HG03280 (cell line): Measurements from ENCODE around the gene KRCC1.

Source experiments
- ATAC-seq: cut with Tn5 transposase; IDR thresholded peaks from one replicate; pipeline ENCODE4 v1.9.1; 2021; ENCODE audit warnings: mild to moderate bottlenecking, moderate library complexity; ENCODE audit not compliant: unreplicated experiment

KRCC1 gene

DNA sequence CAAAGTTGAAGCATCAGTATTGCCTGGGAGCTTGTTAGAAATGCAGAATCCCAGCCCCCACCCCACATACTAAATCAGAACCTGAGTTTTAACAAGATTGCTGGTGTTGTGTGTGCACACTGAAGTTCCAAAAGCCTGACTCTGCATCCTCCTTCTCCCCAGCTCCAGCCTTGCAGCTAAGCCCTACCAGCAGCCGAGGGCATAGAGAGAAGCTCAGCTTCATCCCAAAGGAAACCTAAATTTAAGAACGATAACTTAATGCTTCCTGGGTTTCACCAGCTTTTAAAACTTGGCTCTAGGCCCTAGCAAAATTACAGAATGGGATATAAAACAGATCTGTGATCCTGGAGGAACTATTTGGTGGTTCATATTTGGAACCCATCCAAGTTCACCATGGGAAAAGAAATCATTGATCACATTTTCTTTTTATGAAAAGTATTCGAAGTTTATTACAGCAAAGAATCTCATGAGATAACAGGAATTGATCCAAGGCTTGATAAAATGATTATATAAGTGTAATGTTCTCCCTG lies 23.1 kb upstream of the KRCC1 start:
- ATAC-seq, result no peak

DNA sequence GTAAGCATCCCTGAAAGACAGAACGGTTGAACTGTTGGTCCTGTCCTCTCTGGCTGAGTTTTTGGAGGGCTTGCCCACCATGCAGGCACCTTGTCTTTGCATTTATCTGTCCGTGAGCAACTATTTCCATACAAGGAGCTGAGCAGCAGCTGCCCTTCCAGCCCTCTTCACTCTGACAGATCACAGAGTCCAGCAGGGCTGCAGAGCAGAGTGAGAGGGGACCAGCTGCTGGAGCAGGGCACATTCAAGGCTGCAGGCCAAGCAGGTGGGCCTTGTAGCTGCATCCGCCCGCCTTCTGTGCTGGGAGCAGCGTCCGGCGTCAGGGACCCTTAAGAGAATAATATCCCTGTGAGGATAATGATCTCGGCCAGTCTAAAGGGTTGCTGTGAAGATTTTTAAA lies 21.5 kb upstream of the KRCC1 start:
- ATAC-seq, result no peak

DNA sequence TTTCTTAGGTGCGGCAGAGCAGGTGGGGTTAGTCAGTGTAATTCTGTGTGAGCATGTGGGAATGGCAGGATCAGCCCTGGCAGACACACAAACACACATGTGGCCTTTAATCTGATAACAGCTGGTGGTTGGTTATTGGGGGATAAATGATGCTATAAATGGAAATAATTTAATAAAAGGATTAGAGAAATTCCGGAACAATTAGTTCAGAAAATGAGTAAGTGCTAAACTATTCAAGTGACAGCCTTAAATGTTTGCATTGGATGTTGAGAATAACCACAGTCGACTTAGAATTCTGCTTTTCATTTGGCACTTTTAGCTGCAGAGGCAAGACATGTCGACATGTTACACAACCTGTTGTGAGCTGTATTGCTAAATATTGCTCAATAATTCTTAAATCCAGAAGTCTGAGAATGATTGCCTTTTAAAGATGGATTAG lies 19.3 kb upstream of the KRCC1 start:
- ATAC-seq, result no peak

GRCh38 chr2:88074150-88074549 lies 18.6 kb upstream of the KRCC1 start:
- ATAC-seq, result no peak

DNA sequence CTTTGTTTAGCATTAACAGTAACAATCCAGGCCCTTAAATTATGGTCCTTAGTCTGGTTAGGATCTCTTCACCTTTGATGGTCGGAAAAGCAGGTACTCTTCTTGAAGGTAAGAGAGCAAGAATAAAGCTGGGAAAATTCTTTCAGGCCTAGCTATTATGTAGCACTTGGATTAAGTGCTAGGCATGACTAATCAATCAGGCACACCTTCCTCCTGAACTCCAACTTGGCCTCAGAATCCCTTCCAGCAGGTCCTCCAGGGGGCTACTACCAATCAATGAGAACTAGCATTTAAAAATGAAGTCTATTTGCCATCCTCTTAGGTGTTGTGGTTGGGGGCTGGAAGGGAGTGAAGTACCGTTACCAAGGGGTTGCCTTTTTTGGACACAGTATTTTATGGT lies 15.8 kb upstream of the KRCC1 start:
- ATAC-seq, result no peak

DNA sequence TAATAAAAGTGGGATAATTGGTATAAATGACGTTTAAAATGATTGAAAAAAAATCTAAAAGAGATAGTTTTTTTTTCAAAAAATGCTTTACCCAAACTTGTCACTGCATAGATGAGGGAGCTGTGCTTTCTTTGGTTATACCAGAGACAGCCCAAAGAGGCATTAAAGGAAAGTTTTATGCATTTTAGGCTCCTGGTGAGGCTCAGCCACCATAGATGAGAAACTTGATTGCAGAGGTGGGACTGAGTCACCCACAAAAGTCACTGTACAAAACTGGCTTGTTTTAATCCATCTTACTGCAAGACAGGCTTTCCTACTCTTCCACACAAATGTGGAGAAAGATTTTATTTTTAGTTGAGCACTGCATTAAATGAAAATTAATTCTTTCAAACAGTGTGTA lies 14.5 kb upstream of the KRCC1 start:
- ATAC-seq, result no peak

- no peak for ATAC-seq
These were observed 13.5 kb upstream of the KRCC1 start for GRCh38 chr2:88069117-88069516.

- ATAC-seq, result no peak
These were observed 12.5 kb upstream of the KRCC1 start for GRCh38 chr2:88068044-88068443.

DNA sequence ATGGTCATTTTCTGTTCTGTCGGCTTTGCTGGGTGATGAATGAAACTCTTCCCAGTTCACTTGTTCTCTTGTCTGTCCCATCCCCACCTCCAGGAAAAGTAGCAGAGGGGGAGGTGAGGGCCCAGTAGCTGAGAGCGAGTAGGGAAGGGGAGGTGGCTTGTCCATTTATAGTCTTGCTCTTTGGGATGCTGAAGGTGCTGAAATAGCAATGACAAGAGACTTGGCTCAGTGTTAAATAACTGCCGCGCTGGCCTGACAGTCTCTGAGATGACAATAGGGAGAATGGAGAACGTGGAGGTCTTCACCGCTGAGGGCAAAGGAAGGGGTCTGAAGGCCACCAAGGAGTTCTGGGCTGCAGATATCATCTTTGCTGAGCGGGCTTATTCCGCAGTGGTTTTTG lies 12.0 kb upstream of the KRCC1 start, which contains the start of gene SMYD1:
SMYD1 (plus strand) TSS at position 228 of the 400 bp plus-strand sequence; CDS start at position 268, 40 bp downstream.
- no peak for ATAC-seq

- no peak for ATAC-seq
These were observed 11.6 kb upstream of the KRCC1 start for GRCh38 chr2:88067189-88067588.

- no peak for ATAC-seq
These were observed 11.0 kb upstream of the KRCC1 start for GRCh38 chr2:88066543-88066942.

DNA sequence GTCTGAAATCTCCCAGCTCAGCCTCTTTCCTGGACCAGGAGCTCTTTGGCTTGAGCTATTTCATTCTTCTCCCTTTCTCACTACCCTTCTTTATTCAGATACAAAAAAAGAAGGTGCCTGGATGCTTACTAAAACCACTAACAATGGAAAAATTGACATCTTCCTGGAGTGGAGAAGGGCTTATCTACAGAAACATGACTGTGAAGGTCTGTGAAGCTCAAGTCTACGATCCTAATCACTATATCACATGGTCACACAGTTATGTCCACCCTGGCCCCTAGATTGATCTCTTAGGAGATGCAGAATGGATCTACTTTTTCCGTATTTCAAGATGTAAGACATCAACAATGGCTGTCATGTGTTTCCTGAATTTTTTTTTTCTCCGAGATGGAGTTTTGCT lies 5.7 kb upstream of the KRCC1 start:
- no peak for ATAC-seq

GRCh38 chr2:88060907-88061275 lies 5.3 kb upstream of the KRCC1 start:
- no peak for ATAC-seq

DNA sequence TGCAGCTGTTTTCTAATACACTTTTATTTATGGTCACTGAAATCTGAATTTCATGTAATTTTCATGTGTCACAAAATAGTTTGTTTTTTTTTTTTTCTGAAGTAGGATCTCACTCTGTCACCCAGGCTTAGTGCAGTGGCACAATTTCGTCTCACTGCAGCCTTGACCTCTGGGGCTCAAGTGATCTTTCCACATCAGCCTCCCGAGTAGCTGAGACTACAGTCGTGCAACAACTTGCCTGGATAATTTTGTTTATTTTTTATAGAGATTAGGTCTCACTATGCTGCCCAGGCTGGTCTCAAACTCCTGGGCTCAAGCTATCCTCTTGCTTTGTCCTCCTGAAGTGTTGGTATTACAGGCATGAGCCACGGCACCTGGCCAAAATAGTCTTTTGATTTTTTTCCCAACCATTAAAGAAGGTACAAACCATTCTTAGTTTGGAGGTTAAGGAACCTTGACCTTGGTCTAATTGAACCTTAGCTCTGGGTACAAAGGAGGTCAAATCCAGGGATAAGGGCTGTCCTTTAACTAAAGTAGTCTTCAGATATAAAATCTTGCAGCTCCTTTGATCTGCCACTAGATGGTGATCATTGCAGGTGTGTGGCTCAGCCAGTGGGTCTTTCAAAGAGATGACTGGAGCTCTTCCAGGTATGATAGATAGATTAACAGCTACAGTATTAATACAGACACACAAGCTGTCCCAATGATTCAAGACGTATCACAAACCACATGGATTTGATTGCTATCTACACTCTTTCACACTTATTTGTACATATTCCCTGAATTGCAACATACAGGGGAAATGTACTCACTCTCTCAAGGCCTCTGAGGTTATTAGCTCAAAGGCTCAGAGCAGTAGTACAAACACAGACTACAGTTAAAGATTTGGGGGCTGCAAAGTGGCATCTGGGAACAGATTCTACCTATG lies 4.7 kb upstream of the KRCC1 start:
- peak; percentile 40 for ATAC-seq

- no peak for ATAC-seq
These were observed 2.6 kb upstream of the KRCC1 start for GRCh38 chr2:88058191-88058590.

- no peak for ATAC-seq
These were observed 1.9 kb upstream of the KRCC1 start for GRCh38 chr2:88057437-88057844.

- ATAC-seq, result no peak
These were observed 707 bp downstream of the KRCC1 start for GRCh38 chr2:88054782-88055370.

DNA sequence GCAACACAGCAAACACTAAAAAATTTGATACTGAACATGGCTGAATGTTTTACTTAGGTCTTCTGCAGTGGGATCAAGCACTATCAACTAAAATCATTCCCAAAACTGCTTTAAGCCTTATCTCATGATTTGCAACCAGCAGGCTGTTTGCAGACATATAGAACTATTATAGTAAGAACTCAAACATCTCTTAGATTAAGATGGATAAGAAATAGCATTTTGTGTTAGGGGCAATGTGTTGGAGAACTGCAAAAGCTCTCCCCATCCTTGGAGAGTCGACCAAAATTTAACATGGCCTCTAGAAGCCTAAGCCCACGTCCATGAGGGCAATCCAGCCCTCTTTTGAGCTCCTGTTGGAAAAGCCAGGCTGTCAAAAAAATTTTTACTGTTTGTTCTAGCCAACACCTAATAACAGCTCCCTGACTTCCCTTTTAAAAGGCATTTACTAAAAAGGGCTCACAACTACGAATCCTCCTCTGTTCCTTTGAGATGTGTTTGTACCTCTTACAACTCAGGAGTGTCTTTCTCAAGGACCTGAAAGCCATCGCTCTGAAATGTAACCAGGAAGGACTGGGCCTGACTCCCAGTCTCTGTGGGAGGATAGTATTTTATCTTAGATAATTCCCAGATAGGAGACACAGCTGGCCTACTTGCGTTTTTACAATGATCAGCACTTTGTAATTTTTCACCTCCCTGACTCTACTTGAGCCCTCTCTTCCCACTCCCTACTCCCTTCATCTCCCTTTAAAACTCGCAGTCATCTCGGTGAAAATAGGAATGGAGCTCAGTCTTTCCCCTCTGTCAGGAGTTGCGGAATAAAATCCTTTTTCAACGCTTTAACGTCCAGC lies 1.4 kb downstream of the KRCC1 start:
- no peak for ATAC-seq

- no peak for ATAC-seq
These were observed 2.3 kb downstream of the KRCC1 start for GRCh38 chr2:88053296-88053695.

GRCh38 chr2:88051792-88052191 lies 3.8 kb downstream of the KRCC1 start:
- ATAC-seq, result no peak

DNA sequence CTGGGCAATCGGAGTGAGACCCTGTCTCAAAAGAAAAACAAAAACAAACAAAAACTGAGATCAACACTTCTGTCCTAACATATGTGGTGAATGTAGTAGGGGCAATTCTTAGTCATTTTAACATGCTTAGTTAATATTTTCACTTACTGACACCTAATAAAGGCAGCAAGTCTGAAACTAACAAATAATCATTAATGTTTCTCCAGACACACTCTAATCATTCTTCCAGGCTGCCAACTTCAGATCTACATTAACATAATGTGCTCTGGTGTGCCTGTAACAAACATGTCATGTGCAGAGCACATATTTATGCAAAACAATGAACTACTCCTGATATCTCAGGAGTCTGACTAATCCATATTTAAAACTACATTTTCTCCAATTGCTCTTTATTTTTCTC lies 6.0 kb downstream of the KRCC1 start:
- no peak for ATAC-seq
